Limb (tissue), 2 donors: ENCODE results near the gene SLC8B1.

Experiments
- DNase-seq, 2 donors: peaks; one replicate each; pipeline ENCODE4 v3.0.0-alpha.2; 2016; ENCODE audit errors: extremely low spot score in 2 of 2

Gene SLC8B1

GRCh38 chr12:113322343-113322742 lies 12.6 kb downstream of the SLC8B1 start:
- no peak for DNase-seq

DNA sequence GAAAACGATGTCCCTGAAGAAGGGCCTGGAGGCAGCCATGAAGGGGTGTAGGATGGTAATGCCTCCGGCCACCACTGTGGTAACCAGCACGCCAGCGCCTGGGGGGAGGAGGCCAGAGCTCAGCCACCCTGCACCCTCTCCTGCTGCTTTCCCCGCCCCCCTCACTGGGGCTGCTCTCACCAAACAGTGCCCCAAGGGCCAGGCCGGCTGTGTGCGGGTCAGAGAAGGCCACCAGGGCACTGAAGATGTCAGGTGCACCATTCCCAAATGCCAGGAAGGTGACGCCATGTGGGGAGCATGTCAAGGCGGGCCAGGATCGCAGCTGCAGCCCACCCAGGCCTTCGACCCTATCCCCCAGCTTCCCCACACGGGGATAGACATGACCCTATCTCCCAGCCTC lies 14.5 kb downstream of the SLC8B1 start:
- DNase-seq, result no peak

DNA sequence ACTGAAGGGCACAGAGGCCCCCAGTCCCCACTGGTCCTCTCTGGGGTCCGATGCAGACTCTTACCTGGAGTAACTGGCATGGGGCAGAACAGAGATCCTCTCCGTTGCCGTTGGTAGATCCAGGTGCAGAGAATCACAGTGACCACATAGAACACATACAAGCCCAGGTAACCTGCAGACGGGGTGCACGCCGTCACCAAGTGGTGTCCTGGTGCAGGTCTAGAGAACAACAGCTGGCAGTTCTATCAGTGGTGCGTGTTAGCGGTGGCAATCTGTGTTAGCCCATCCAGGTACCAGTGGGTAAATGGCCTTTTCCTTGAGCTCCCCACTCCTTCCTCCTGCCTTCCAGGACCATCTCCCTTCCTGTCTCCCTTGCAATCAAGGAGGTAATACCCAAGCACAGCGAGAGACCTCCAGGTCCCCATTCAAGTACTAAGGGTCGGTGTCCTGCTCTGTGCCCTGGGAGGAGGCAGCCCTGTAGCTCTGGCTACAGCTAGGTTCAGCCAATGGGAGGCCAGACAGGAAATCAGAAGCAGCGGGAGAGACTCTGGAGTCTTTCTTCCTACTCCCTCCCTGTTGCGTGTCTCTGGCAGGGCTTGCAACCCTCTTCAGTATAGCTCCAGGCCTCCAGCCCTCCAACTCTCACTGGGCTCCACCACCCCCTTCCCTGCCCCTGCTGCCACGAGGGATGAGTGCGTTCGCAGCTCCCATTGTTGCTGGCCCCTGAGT lies 15.8 kb downstream of the SLC8B1 start:
- no peak for DNase-seq

DNA sequence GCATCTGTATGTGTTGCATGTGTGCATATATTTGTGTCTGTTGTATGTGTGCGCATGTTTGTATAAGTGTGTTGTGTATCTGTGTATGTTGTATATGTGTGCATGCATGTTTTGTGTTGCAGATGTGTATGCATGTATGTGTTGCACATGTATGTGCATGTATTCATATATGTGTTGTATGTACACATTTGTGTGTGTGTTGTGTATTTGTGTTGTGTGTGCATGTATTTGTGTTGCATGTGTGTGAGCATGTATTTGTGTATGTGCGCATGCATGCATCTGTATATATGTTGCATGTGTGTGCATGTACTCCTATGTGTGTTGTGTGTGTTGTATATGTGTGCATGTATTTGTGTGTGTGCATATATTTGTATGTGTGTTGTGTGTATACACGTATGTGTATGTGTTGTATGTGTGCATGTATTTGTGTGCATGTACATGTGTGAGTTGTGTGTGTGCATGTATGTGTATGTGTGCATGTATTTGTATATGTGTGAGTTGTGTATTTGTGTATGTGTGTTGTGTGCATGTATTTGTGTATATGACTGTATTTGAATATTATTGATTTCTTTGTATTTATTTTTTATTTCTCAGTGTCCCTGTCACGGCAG lies 16.8 kb downstream of the SLC8B1 start:
- no peak for DNase-seq

DNA sequence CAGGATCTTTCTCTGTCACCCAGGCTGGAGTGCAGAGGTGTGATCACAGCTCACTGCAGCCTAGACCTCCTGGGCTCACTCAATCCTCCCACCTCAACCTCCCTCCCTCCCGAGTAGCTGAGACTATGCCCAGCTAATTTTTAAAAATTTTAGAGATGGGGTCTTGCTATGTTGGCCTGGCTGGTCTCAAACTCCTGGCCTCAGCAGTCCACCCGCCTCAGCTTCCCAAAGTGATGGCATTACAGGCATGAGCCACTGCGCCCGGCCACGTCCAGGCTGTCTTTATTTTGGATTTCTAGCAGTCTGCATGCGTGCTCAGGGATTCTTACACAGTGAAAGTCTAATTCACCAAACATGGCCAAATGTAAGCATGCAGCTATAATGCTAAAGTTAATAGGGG lies 17.8 kb downstream of the SLC8B1 start:
- DNase-seq, result no peak

DNA sequence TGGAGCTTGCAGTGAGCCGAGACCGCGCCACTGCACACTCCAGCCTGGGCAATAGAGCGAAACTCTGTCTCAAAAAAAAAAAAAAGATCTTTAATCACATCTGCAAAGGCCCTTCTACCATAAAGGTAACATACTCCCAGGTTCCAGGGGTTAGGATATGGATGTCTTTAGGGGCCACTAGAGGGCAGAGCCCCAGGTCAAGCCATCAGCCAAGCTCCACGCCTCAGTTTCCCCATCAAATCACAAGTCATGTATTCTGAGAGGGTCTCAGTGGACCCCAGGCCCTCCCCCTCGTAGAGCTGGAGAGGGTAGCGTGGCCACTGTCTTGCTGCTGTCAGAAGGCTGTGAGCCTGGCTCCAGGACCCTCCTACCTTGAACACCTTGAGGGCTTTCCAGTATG lies 18.8 kb downstream of the SLC8B1 start:
- no peak for DNase-seq

GRCh38 chr12:113315358-113315757 lies 19.6 kb downstream of the SLC8B1 start:
- no peak for DNase-seq

GRCh38 chr12:113314121-113314529 lies 20.8 kb downstream of the SLC8B1 start:
- no peak for DNase-seq

DNA sequence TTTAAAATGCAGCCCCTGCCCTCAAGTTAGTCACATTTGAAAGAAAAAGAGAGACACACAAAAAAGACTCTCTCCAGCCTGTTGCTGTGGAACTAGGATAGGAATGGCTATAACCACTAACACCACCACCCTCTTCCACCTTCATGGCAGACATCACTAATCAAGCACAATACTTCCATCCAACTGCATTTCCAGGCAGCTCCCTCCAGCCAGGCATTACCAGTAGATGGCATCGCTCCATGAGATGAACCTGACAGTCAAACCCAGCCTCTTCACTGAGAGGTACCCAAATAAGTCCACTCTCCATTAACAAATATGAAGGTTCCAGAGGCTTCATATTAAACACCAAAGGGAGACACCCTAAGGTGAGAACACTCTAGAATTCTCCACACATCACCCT lies 24.4 kb downstream of the SLC8B1 start:
- DNase-seq, result no peak

GRCh38 chr12:113306382-113306781 lies 28.5 kb downstream of the SLC8B1 start:
- no peak for DNase-seq

DNA sequence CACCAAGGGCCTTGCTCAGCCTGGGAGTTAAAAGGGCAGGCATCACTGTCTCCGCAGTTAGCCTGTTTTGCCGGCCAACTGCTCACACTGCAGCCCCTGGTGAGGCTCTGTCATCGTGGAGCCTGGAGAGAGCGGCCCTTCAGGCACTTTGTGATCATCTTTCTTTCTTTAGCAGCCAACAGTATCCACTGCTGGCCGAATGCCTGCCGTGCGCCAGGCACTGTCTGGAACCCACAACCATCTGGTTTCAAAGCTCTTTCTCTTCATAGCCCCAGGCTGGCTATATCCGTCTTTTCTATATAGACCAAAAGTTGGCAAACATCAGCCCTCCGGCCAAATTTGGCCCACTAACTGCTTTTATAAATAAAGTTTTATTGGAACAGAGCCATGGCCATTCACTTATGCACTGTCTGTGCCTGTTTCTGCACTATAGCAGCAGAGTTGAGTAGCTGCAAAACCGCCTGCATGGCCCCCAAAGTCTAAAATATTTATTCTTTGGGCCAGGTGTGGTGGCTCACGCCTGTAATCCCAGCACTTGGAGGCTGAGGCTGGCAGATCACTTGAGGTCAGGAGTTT lies 29.5 kb downstream of the SLC8B1 start:
- DNase-seq, result no peak

GRCh38 chr12:113302886-113303640 lies 31.8 kb downstream of the SLC8B1 start:
- DNase-seq, result no peak

DNA sequence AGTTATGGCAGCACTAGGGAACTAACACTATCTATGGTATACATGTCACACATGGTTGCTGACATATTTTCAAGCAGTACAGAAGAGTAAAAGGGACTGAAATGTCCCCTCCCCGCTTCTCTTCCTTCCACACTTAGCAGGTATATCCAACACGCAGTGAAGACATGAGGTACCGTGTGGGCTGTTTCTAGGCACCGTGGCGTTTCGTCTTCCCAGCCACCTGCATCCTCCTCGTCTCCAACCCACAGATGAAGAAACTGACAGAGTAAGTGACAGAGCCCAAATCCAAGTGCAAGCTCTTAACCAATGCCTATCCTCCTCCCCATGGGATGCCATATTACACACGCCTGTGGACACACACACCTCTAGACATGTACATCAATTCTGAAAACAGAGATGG lies 32.4 kb downstream of the SLC8B1 start:
- DNase-seq, result no peak

GRCh38 chr12:113301811-113302210 lies 33.1 kb downstream of the SLC8B1 start:
- no peak for DNase-seq

GRCh38 chr12:113299619-113300237 lies 35.2 kb downstream of the SLC8B1 start:
- no peak for DNase-seq

DNA sequence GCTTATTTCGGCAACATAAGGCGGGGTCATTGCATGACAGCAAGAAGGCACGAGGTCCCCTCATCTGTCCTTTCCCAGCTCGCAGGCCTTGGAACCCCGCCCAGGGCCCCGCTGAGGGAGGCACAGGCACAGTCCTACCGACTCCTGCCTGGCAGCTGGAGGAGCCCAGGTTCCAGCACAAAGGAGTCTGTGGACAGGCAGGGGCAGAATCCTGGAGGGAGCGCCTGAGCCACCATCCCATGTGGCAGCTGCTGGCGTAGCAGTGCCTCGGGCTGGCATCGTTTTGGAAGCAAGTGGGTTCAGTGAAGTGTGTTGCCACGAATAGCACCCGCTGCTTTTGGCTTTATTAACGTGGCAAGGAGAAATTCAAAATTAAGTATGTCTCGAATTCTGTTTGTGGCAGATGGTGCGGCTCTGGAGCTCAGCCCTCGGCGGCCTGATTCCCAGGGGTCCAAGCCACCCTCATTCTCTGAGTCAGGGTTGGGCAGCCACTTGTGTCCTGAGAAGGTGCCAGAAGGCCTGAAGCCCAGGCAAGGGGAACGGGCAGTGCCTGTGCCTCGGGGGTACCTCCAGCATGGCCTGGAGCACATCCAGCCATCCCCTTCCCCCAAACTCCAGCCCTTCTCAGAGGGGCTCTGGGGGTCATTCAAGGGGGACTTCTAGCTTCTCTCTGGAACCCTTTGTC lies 35.9 kb downstream of the SLC8B1 start:
- peak in 1 of 2 donors; percentile 40 for DNase-seq

DNA sequence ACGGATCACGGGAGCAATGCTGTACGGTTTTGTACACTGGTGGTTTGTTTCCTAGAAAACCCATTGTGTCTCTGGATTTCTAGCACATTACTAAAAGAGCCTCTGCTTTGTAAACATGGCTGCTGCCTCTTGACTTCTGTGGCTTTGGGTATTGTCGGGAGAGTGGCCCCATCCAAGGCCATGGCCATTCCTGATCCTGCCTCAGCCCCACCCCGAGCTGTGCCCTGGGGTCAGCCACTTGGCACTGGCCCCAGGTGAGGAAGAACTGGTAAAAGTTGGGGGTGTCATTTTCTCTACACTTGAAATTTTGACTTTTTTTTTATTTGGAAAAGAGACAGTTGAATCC lies 36.5 kb downstream of the SLC8B1 start:
- no peak for DNase-seq

DNA sequence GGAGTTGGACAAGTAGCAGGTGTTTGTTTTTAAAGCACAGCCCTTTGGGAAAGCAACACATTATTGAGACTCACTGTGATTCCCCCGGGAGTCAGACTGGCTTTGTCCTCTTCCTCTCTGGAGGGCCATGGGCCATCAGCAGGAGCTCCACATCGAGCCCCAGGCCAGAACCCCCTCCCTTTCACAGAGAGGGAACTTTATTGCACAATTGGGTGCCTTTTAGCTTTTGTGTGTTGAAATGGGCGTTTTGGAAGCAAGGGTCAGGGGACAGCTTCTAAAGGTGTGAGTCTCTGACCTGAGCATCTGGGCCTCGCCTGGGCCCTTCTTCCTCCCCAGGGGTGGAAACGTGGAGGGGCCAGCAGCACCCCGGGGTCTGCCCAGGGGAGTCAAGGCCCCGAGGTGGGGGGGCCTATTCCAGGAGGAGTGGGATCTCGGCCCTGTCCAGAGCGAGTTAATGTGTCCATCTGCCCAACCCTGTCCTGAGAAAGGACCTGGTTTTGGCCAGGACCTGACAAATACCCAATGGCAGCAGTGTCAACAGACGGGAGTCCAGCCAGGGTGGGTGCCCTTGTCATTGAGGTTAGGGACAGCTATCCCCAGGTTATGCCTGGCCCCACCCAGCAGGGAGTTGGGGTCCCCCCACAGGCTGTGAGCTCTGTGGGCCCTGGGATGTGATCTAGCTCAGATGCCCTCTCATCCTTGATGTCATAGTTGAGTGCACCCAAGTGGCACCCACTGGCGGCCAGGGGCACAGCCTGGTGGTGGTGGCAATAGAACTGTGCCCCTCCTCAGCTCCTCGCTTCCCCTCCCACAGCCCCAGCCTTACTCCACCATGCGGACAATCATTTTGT lies 37.1 kb downstream of the SLC8B1 start:
- DNase-seq, result no peak

DNA sequence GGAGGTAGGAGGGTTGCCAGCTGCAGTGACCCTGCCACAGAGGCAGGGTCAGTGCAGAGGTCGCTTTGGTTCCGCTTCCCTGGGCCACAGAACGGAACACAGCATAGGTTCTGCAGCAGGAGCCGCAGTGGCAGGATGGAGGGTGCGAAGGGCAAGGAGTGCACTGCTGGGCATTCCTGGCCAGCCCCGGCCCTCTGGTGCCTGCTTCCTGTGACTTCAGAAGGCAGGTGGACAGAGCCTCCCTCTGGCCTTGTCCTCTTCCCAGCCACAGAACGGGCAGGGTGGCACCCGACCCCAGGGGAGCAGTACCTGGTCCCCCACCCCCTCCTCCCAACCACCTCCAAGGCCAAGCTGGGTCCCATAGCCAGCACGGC lies 37.7 kb downstream of the SLC8B1 start:
- DNase-seq, result no peak

DNA sequence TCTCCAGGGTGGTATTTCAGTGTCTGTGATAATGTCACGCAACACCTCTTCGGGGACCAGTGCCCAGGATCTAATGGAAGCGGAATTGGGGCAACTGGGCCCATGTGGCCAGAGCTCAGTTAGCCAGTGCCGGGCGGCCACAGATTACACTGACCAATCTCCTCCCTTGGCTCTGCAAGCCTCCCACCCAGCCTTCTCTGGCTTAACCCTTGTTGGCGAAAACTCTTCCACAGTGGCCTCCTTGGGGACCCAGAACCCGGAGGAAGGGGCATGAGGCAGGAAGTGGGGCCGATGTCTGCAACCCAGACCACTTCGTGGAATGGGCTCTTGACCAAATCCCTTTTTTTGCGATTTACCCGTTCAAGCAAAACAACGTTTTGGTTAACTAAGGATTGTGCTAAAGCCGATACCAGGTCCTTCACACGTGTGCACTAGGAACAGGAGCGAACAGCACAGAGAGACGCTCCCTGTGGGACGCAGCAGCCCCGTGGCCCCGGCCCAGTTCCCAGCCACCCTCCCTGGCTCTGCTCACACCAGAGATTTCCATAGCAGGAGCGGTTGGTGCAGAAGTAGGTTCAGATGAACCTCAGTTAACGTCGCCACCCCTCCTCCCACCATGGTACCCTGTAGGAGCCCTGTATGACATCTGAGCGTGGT lies 38.2 kb downstream of the SLC8B1 start:
- DNase-seq, result no peak
